Thyroid gland (tissue), 4 donors: ENCODE results near the gene IQCC. TPM values are rescaled to one million over a fixed set of nuclear protein-coding genes. Genes with fewer than 3 reads are reported as not detected.
A peak's percentile ranks its signal among the peaks of the same experiment; 100 is the strongest.
"Not testable (repeated sequence)": the region's sequence is repeated elsewhere in the genome, so short reads cannot be mapped to it uniquely, and the experiment has no call there.

Experiments
- DNase-seq, 2 donors: peaks; one replicate each; pipeline ENCODE4 v3.0.0-alpha.2; 2019
- H3K27ac ChIP-seq, 3 donors: fragments of 200-600 bp; sonication (generic); 1 replicate in 2 of 3; 2 replicates in 1 of 3; pipeline ENCODE4 v1.5.1; 2016 to 2019; ENCODE audit warnings: mild to moderate bottlenecking in 1 of 3, moderate library complexity in 1 of 3
- H3K27me3 ChIP-seq: fragments of 200-600 bp; sonication (generic); one replicate; pipeline ENCODE4 v1.5.1; 2019
- H3K36me3 ChIP-seq, 2 donors: fragments of 200-600 bp; sonication (generic); one replicate each; pipeline ENCODE4 v1.5.1; 2016 to 2019
- H3K4me1 ChIP-seq, 2 donors: fragments of 200-600 bp; sonication (generic); one replicate each; pipeline ENCODE4 v1.5.1; 2017 to 2019
- H3K4me3 ChIP-seq, 3 donors: fragments of 200-600 bp; sonication (generic); replicated peaks in 1 of 3; 1 replicate in 2 of 3; 2 replicates in 1 of 3; pipeline ENCODE4 v1.5.1; 2016; ENCODE audit warnings: mild to moderate bottlenecking in 1 of 3
- H3K9me3 ChIP-seq: fragments of 200-600 bp; sonication (generic); one replicate; pipeline ENCODE4 v1.5.1; 2017
- POLR2A ChIP-seq, 2 donors: fragments of 450-650 bp; IDR thresholded peaks; one replicate each; pipeline ENCODE4 v1.6.1; 2017; ENCODE audit warnings: antibody characterized with exemption in 2 of 2, mild to moderate bottlenecking in 2 of 2, moderate library complexity in 1 of 2
- WGBS, 2 donors: methylation state at CpG; one replicate each; pipeline ENCODE4 v1.1.5; 2017; 5-methylcytosine and 5-hydroxymethylcytosine counted together
- intact Hi-C: fragments of 100-400 bp; cut with DNase I; formaldehyde crosslinking; loops from one replicate; pipeline ENCODE4 v1.15.1; 2023
- total RNA-seq, 4 donors: library from RNA; depleted of rRNA; stranded (reverse); fragments of >200 nt; gene quantifications; one replicate each; pipeline ENCODE4 v1.2.3, GENCODE V29; 2016
- TF ChIP-seq, protein P1 (sequence below), 6 experiments: fragments of 200-600 bp in 3 of 6; fragments of 450-650 bp in 3 of 6; sonication (generic) in 3 of 6; IDR thresholded peaks; one replicate each; pipeline ENCODE4 v1.5.1; 2016 to 2019; ENCODE audit warnings: antibody characterized with exemption in 6 of 6, mild to moderate bottlenecking in 2 of 6, inconsistent platforms in 1 of 6, moderate library complexity in 1 of 6

The IQCC gene
- 1 to 10 TPM; 5.4 to 8.4 (median 6.7) TPM for total RNA-seq

DNA sequence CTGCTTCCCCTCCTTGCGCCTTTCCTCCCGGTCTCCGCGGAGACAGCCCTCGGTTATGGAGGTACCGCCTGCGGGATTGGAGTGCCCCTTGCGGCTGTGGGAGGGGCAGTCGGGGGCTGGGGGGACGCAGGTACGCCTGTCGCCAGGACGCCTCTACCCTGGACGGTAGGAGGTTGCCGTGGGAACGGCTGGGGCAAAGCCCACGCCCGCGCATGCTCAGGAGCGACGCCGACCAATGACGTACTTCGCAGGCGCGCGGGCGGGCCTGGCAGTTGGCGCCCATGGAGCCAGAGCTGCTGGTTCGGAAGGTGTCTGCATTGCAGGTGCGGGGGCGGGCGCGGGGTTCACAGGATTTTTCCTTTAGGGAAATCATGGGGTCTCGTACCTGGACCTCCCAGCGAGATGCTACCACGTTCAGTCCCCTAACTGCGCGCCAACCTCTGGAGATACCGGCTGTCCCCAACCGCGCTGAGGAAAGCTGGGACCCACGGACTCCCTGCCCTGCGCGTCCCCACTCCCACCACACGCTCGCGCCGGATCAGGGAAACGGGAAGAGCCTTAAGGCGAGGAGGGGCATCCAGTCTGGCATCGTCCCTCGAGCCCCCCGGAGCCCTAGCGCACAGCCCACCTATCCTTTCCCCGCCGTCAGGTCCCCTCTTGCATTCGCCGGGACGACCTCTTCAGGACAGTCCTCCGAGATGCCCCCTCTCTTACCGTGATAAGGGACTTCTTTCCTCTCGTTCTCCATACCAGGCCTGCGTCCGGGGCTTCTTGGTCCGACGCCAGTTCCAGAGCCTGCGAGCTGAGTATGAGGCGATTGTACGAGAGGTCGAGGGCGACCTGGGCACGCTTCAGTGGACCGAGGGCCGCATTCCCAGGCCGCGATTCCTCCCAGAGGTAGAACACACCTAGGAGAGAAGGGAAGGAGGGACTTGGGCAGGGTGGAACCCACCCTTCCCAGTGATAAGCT, at the start of gene IQCC:
Gene IQCC (plus strand): TSS at position 271 of the 970 bp plus-strand sequence. CDS start 11 bp downstream, at position 282.
- Histone ChIP-seq H3K4me3 (peak within 1 kb of the TSS; percentile 19 to 62 (median 46)), H3K27ac (peak within 1 kb of the TSS; percentile 5 to 74 (median 40)), H3K4me1 (peaks cover 20 to 43% of the 10 kb centered on the region in 2 donors), H3K9me3 (no peaks in the 10 kb centered on the region), H3K27me3 (no peaks in the 10 kb centered on the region), H3K36me3 (no peaks in the 10 kb centered on the region)
- TF ChIP-seq POLR2A (IDR thresholded peaks at IDR 0.05) = peak; percentile 18 to 86
- TF ChIP-seq, protein P1, sequence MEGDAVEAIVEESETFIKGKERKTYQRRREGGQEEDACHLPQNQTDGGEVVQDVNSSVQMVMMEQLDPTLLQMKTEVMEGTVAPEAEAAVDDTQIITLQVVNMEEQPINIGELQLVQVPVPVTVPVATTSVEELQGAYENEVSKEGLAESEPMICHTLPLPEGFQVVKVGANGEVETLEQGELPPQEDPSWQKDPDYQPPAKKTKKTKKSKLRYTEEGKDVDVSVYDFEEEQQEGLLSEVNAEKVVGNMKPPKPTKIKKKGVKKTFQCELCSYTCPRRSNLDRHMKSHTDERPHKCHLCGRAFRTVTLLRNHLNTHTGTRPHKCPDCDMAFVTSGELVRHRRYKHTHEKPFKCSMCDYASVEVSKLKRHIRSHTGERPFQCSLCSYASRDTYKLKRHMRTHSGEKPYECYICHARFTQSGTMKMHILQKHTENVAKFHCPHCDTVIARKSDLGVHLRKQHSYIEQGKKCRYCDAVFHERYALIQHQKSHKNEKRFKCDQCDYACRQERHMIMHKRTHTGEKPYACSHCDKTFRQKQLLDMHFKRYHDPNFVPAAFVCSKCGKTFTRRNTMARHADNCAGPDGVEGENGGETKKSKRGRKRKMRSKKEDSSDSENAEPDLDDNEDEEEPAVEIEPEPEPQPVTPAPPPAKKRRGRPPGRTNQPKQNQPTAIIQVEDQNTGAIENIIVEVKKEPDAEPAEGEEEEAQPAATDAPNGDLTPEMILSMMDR (IDR thresholded peaks at IDR 0.05) = peak in 1 of 6 experiments; percentile 2
- WGBS, 2 donors = 2 to 3% methylated on average over 26 to 27 of the region's 77 CpGs
- intact Hi-C loops = no loop called here
- DNase-seq = peak; percentile 95 to 96

DNA sequence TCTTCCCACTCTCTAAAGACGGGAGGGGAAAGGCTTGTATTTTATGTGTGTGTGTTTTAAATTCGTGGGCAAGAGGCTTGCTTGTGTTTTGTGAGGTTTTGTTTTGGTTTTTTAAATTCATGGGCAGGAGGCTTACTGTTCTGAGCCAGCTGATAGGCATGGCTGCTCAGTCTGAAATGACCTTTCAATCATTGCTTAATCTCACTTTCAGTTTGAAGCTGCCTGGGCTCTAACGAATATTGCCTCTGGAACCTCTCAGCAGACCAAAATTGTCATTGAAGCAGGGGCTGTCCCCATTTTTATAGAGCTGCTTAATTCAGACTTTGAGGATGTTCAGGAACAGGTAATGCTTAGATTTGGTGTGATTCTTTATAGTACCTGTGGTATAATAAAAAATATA, 46.3 kb upstream of the IQCC start:
- 57 to 75% methylated on average over 3 of the region's 3 CpGs for WGBS, 2 donors
- Histone ChIP-seq H3K4me3 (no peak overlapping the region), H3K36me3 (peaks cover 54 to 71% of the 10 kb centered on the region in 2 donors), H3K9me3 (no peaks in the 10 kb centered on the region), H3K4me1 (peaks cover 0 to 4% of the 10 kb centered on the region in 2 donors), H3K27me3 (no peaks in the 10 kb centered on the region), H3K27ac (no peak overlapping the region)
- TF ChIP-seq, protein P1 (IDR thresholded peaks at IDR 0.05) = no peak
- no peak for TF ChIP-seq POLR2A (IDR thresholded peaks at IDR 0.05)
- intact Hi-C loops = no loop called here
- DNase-seq = peak in 1 of 2 donors; percentile 6

DNA sequence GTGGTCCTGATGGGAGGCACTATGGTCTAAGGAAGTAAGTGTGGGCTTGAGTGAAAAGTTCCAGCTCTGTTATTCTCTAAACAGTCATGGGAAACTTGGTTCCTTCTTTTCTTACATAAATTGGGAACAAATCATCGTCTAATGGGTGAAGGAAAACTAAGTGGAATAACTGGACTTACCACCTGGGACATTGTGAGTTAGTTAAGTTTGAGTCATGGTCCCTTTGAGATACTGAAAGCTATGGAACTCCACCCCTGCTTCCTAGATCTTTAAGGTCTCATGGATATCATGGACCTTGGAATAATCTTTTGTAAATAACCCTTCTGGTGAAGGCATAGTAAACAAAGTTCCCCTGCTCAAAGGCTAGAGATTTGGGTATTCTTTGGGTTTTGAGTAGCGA, 42.1 kb upstream of the IQCC start:
- 98 to 100% methylated on average over 2 of the region's 2 CpGs for WGBS, 2 donors
- no peaks in the 10 kb centered on the region for H3K27me3 ChIP-seq

DNA sequence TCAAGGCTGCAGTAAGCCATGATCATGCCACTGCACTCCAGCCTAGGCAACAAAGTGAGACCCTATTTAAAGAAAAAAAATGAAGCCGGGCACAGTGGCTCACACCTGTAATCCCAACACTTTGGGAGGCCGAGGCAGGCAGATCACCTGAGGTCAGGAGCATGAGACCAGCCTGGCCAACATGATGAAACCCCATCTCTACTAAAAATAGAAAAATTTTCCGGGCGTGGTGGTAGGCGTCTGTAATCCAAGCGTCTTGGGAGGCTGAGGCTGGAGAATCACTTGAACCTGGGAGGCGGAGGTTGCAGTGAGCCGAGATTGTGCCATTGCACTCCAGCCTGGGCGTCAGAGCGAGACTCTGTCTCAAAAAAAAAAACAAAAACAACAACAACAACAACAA, 39.8 kb upstream of the IQCC start:
- H3K4me1 ChIP-seq, DNase-seq, H3K27me3 ChIP-seq, H3K27ac ChIP-seq, intact Hi-C loops, H3K4me3 ChIP-seq, H3K9me3 ChIP-seq: not testable (repeated sequence)
- peaks cover 46 to 71% of the 10 kb centered on the region in 2 donors for H3K36me3 ChIP-seq
- 93 to 94% methylated on average over 10 of the region's 10 CpGs for WGBS, 2 donors

More for the DNA sequence above, 42.1 kb upstream of the IQCC start:
- no peak for DNase-seq
- TF ChIP-seq POLR2A (IDR thresholded peaks at IDR 0.05) = no peak
- TF ChIP-seq, protein P1 (IDR thresholded peaks at IDR 0.05) = no peak
- intact Hi-C loops = no loop called here
- no peaks in the 10 kb centered on the region for H3K9me3 ChIP-seq
- H3K4me1 ChIP-seq = peaks cover 0 to 4% of the 10 kb centered on the region in 2 donors
- peaks cover 50 to 68% of the 10 kb centered on the region in 2 donors for H3K36me3 ChIP-seq
- H3K4me3 ChIP-seq = no peak overlapping the region
- no peak overlapping the region for H3K27ac ChIP-seq

DNA sequence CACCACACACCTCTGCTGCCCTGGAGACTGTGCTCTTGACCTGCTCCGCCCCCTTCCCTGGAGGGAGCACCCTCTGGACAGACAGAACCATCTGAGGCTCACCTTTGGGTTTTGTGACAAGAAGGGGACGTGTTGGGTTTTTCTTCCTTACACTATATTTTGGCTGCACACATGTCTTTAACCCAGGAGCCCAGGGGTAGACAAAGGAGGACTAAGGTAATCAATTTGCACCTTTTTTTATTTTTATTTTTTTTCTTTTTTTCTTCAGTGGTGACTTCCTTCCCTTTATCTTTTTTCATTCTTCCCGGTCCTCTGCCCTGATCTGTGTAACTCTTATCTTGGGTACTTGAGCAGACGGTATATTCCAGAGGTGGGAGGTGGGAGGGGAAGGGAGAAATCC, 34.5 kb upstream of the IQCC start:
- TF ChIP-seq, protein P1 (IDR thresholded peaks at IDR 0.05) = no peak
- TF ChIP-seq POLR2A (IDR thresholded peaks at IDR 0.05) = no peak
- no peaks in the 10 kb centered on the region for H3K27me3 ChIP-seq
- no peak overlapping the region for H3K27ac ChIP-seq
- 86 to 90% methylated on average over 4 of the region's 4 CpGs for WGBS, 2 donors
- peaks cover 45 to 61% of the 10 kb centered on the region in 2 donors for H3K36me3 ChIP-seq
- intact Hi-C loops = no loop called here
- no peaks in the 10 kb centered on the region for H3K9me3 ChIP-seq
- H3K4me1 ChIP-seq = no peaks in the 10 kb centered on the region
- DNase-seq = no peak
- H3K4me3 ChIP-seq = no peak overlapping the region
